Measurements from ENCODE around the gene SMIM24.

SMIM24 gene

DNA sequence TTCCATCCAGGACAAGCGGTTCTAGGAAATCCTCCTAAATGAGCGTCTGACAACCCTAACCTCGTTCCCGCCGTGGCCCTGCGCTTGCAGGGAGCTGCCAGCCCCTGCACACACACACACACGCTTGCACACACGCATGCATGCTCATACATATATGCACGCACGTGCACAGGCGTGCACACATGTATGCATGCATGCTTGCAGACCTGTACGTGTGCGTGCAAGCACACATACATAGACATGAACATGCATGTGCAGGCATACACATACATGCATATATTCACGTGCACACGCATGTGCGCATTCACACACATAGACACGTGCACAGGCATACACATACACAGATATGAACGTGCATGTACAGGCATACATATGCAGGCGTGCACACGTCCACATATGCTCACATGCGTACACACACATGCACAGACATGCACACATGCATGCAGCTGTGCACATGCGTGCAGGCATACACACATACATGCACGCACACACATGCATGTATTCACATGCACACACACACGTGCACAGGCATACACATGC is 35.6 kb downstream of the SMIM24 start:
- Histone ChIP-seq H3K79me2 (ENCODE audit: control insufficient read depth, low read length) (no peaks in the 10 kb centered on the region), H3K36me3 (ENCODE audit: control insufficient read depth, low read length) (no peaks in the 10 kb centered on the region), H3K4me3 (ENCODE audit: low read length) (no peak overlapping the region), H3K27me3 (ENCODE audit: control insufficient read depth, low read length) (no peaks in the 10 kb centered on the region), H3K9me2 (replicated peaks; ENCODE audit: control insufficient read depth, low read length) (no peaks in the 10 kb centered on the region), H3K4me2 (ENCODE audit: low read length) (no peak overlapping the region), H4K20me1 (ENCODE audit: control insufficient read depth, insufficient read depth, low read depth, low read length) (no peaks in the 10 kb centered on the region), H3K4me1 (ENCODE audit: control insufficient read depth, low read length) (no peaks in the 10 kb centered on the region), H3K9me3 (ENCODE audit: control insufficient read depth, insufficient read depth, low read length) (no peaks in the 10 kb centered on the region), H3F3A (ENCODE audit: control insufficient read depth, insufficient read depth) (no peaks in the 10 kb centered on the region), H3K27ac (ENCODE audit: low read depth, low read length) (no peak overlapping the region)
- TF ChIP-seq, protein P1, sequence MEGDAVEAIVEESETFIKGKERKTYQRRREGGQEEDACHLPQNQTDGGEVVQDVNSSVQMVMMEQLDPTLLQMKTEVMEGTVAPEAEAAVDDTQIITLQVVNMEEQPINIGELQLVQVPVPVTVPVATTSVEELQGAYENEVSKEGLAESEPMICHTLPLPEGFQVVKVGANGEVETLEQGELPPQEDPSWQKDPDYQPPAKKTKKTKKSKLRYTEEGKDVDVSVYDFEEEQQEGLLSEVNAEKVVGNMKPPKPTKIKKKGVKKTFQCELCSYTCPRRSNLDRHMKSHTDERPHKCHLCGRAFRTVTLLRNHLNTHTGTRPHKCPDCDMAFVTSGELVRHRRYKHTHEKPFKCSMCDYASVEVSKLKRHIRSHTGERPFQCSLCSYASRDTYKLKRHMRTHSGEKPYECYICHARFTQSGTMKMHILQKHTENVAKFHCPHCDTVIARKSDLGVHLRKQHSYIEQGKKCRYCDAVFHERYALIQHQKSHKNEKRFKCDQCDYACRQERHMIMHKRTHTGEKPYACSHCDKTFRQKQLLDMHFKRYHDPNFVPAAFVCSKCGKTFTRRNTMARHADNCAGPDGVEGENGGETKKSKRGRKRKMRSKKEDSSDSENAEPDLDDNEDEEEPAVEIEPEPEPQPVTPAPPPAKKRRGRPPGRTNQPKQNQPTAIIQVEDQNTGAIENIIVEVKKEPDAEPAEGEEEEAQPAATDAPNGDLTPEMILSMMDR (IDR thresholded peaks at IDR 0.05; ENCODE audit: low read depth, low read length, poor library complexity, severe bottlenecking) = no peak
- no peak for TF ChIP-seq EZH2phosphoT487 (IDR thresholded peaks at IDR 0.05; ENCODE audit: borderline replicate concordance, low read length)

DNA sequence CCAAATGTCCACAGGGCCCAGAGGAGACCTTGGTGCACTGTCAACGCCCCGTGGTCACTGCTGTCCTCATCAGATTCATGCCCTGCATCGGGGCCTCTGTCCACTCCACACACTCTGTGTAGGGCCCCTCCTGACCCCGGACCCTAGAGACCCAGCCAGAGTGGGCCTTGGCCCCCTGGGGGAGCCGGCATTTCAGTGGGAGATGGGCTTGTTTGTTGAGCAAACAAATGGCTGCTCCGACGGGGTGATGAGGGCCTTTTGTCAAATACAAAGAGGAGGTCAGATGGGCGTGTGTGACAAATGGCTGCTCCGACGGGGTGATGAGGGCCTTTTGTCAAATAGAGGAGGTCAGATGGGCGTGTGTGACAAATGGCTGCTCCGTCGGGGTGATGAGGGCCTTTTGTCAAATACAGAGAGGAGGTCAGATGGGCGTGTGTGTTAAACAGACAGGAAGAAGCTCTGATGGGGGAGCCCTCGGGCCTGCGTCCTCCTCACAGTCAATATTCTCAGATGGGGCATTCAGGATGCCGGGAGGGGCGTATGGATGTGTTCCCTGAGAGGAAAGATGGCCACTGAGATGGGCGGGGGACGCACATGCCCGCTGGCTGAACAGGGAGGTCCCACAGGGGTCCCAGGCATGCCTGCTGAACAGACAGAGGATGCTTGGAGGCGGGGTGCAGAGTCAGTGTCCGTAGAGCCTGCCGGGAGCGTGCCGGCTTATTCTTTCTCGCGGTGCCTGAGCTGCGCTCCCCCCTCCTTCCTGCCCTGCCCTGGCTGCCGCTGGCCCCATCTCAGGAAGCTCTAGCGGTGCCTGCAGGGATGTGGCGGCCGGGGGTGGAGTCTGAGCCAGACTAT is 36.3 kb downstream of the SMIM24 start:
- TF ChIP-seq EZH2phosphoT487 (IDR thresholded peaks at IDR 0.05; ENCODE audit: borderline replicate concordance, low read length) = no peak
- TF ChIP-seq, protein P1 (IDR thresholded peaks at IDR 0.05; ENCODE audit: low read depth, low read length, poor library complexity, severe bottlenecking) = no peak
- H4K20me1 ChIP-seq (ENCODE audit: control insufficient read depth, insufficient read depth, low read depth, low read length) = no peaks in the 10 kb centered on the region
- no peak overlapping the region for H3K4me3 ChIP-seq (ENCODE audit: low read length)
- H3K9me3 ChIP-seq (ENCODE audit: control insufficient read depth, insufficient read depth, low read length) = no peaks in the 10 kb centered on the region
- H3K4me2 ChIP-seq (ENCODE audit: low read length) = no peak overlapping the region
- H3K27ac ChIP-seq (ENCODE audit: low read depth, low read length) = no peak overlapping the region
- no peaks in the 10 kb centered on the region for H3K4me1 ChIP-seq (ENCODE audit: control insufficient read depth, low read length)
- H3K36me3 ChIP-seq (ENCODE audit: control insufficient read depth, low read length) = no peaks in the 10 kb centered on the region
- no peaks in the 10 kb centered on the region for H3F3A ChIP-seq (ENCODE audit: control insufficient read depth, insufficient read depth)
- no peaks in the 10 kb centered on the region for H3K27me3 ChIP-seq (ENCODE audit: control insufficient read depth, low read length)
- H3K9me2 ChIP-seq (replicated peaks; ENCODE audit: control insufficient read depth, low read length) = no peaks in the 10 kb centered on the region
- no peaks in the 10 kb centered on the region for H3K79me2 ChIP-seq (ENCODE audit: control insufficient read depth, low read length)

DNA sequence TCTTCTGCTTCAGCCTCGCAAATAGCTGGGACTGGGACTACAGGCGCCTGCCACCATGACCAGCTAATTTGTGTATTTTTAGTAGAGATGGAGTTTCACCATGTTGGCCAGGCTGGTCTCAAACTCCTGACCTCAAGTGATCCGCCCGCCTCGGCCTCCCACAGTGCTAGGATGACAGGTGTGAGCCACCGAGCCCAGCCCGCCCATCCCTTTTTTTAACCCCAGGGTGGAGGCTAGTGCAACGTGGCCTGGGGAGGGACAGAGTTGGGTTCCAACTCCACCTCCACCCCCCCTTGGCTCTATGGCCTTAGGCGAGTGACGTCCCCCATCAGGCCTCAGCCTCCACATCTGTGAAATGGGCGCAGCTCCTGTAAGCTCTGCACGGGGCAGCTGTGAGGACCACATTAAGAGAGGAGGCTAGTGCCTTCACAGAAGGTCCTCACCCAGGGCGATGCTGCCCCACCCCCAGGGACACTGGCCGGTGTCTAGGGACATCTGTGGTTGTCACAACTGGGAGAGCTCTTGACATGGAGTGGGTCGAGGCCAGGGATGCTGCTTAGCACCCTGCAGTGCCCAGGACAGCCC is 37.7 kb downstream of the SMIM24 start:
- no peaks in the 10 kb centered on the region for H3K36me3 ChIP-seq (ENCODE audit: control insufficient read depth, low read length)
- H3K79me2 ChIP-seq (ENCODE audit: control insufficient read depth, low read length) = no peaks in the 10 kb centered on the region
- no peaks in the 10 kb centered on the region for H3K27me3 ChIP-seq (ENCODE audit: control insufficient read depth, low read length)
- no peak overlapping the region for H3K4me2 ChIP-seq (ENCODE audit: low read length)
- H3F3A ChIP-seq (ENCODE audit: control insufficient read depth, insufficient read depth) = no peaks in the 10 kb centered on the region
- TF ChIP-seq, protein P1 (IDR thresholded peaks at IDR 0.05; ENCODE audit: low read depth, low read length, poor library complexity, severe bottlenecking) = no peak
- no peak for TF ChIP-seq EZH2phosphoT487 (IDR thresholded peaks at IDR 0.05; ENCODE audit: borderline replicate concordance, low read length)
- no peak overlapping the region for H3K4me3 ChIP-seq (ENCODE audit: low read length)
- H3K27ac ChIP-seq (ENCODE audit: low read depth, low read length) = no peak overlapping the region
- H3K4me1 ChIP-seq (ENCODE audit: control insufficient read depth, low read length) = no peaks in the 10 kb centered on the region
- H3K9me3 ChIP-seq (ENCODE audit: control insufficient read depth, insufficient read depth, low read length) = no peaks in the 10 kb centered on the region
- H4K20me1 ChIP-seq (ENCODE audit: control insufficient read depth, insufficient read depth, low read depth, low read length) = no peaks in the 10 kb centered on the region
- H3K9me2 ChIP-seq (replicated peaks; ENCODE audit: control insufficient read depth, low read length) = no peaks in the 10 kb centered on the region

Measured in DOHH2 (cell line).